ENCODE measurements around the gene KDM4B.

GRCh38 chr19:5196832-5197231 is 227.9 kb downstream of the KDM4B start:
- TF ChIP-seq CTCF (IDR thresholded peaks at IDR 0.05) (no peak), POLR2A (IDR thresholded peaks at IDR 0.05) (no peak)

Data from Peyer's patch (tissue), 4 donors.